Activated gamma-delta T cell (primary cell): ENCODE results near the gene HIBADH.
"Not testable (repeated sequence)": the region's sequence is repeated elsewhere in the genome, so short reads cannot be mapped to it uniquely, and the experiment has no call there.

Experiments used
- DNase-seq: peaks from one replicate; lab custom pipeline; 2025; lab: John Stamatoyannopoulos, UW

HIBADH gene

DNA sequence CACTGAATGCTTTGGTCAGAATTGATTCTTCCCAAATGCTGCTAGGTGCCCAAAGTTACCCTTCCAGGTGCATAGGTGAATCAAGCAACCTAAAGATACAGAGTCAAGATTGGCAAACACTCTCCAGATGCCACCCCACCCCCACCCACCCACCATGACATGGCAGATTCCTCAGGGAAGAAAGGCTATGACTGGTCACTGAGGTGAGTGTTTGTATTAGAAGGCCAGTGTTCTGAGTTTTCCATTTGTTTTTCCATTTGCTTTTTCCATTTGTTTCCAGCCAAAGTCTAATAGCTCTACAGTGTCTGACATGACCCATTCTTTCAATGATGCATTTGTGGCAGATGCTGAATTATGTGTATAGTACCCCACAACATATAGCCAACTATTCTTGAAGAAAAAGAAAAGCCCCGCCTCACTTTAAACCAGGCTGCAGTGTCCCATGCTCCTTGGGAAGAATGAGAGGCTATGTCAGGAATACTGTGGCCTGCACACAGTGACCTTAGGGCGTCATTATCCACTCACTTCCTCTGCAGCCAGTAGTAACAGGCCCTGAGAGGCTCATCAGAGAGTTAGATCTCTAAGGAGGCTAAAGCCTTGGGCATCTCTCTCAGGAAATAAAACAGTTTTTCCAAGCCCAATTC, 16.1 kb upstream of the HIBADH start:
- DNase-seq: no peak

DNA sequence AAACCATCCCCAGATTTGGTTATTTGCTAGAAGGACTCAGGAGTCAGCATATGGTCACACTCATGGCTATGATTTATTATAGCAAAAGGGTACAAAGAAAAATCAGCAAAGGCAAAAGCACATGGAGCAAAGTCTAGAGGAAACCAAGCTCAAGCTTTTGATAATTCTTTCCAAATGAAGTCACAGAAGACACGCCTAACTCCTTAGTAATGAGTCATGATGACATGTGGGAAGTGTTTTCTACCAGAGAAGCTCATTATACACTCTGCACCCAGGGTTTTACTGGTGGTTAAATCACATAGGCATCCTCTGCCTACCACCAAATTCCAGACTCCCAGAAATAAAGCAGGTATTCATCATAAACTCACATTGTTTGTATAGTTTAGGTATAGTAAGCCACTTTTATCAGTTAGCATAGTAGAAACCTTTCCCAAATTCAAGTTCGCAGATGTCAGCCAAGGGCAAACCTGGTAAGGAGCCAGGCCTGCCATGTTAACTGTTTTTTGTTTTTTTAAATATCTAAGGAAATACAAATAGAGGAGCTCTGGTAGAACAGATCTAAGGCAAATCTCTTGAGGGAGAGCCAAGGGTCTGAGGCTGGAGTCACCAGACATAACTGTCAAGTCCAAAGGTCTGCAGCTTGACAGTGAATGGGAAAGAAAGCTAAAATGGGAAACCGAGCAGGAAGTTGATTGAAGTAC, 15.4 kb upstream of the HIBADH start:
- DNase-seq: no peak

DNA sequence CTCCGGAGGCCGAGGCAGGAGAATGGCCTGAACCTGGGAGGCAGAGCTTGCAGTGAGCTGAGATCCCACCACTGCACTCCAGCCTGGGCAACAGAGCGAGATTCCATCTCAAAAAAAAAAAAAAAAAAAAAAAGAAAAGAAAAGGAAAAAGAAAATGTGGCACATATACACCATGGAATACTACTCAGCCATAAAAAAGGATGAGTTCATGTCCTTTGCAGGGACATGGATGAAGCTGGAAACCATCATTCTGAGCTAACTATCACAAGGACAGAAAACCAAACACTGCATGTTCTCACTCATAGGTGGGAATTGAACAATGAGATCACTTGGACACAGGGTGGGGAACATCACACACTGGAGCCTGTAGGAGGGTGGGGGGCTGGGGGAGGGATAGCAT, 11.4 kb upstream of the HIBADH start:
- not testable (repeated sequence) for DNase-seq

DNA sequence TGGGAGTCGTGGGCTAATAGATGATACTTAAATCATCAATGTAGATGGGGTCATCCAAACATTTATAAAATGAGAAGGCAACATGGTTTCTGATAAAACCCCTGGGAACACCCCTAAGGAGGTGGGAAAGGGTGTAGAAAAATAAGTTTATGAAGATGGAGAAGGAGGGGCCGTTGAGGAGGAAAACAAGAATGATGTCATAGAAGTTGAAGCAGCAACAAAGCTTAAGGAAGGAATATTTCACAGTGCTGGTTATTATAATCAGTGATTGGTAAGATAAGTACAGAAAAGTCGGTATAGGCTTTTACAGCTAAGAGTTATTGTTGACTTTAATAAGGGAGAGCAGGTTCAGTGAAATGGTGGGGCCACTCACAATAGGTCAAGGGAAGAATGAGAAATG, 9.0 kb upstream of the HIBADH start:
- DNase-seq: no peak

DNA sequence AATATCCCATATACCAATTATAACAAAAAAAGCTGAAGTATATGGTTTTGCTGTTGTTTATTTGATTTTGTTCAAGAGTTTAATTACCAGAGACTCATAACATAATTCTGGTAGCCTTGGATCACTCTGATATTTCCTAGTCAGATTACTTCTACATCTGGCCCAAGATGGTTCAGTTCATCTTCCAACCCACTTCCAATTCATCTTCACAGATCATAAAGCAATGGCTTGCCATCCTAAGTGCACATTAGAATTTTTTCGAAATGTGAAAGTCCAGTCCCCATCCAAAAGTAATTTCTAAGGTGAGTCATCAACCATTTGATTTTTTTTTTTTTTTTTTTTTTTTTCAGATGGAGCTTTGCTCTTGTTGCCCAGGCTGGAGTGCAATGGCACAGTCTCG, 8.0 kb upstream of the HIBADH start:
- DNase-seq: no peak

DNA sequence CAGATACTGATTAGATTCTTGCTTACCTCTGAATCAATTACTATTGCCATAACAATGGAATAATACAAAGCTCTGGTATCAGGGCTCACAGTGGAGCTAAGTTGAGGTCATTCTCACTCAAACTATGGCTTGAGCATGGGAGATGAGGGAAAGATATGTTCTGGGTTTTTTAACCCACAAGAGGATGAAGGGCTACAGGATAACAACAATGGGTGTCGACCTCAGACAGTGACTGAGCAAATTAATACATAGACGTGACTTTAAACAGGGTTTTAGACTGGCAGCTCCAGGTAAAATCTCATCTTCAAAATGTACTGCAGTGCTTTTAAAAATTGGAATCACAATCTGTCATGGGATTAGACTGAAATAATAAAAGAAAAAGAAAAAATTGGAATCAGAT, 7.5 kb upstream of the HIBADH start:
- DNase-seq: no peak

DNA sequence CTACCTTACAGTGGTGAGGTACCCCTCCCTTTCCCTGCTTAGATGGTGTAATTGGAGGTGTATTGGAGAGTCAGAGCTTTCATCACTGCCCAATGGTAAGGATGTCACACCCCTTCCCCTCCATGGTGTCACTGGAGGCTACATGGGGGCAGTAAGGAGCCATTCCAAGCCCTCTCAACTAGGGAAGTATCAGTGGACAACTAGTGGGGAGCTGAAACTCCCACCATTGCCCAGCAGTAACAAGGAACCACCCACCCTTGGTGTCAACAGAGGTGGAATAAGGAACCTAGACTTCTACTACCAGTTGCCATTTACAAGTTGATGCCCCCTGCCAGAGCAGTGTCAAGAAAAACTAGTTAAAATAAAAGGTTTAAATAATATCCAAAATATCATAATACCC, 2.8 kb upstream of the HIBADH start:
- DNase-seq: no peak

DNA sequence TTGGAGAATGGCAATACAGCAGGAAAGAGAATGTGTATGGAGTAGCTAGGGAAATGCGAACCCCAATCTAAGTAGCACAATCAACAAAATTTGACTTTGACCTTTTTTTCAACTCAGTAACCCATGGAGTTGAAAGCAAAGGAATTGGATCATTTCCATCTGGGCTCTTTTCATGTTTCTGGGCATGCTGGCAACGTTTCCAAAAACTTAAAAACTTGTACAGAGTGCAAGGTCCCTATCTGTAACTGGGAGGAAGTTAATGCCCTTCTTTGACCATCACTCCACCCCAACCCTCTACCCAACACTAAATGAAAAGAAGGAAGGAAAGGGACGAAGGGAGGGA, 1.3 kb upstream of the HIBADH start:
- DNase-seq: no peak

DNA sequence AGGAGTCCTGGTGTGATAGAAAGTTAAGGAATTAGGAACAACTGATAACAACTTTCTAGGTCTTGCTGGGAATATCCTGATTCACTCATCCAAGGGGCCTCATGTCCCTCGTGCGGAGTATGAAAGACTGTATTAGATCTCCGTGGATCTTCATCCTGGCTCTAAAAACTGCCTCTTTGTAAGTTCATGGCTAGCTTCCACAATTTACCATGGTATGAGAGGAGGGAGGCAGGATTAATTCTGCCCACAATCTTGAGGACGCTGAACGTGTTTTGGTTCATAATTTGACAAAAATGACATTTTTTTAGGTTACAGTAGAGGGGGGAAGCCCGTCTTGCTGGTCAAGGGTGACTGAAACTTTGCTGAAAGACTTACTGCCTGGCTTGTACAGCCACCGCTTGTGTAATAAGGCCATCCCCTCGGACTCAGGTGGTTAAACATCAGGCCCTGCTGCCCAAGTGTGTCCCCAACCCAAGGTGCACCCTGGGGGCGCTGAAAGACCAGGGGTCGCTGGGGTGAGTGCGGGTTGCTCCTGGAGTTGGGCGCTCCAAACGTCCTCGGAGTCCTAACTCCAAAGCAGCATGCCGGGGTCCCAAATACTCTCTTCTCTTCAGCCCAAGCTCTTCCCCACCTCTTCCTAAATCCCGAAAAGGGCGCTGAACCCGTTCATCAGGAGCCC, 733 bp downstream of the HIBADH start:
- DNase-seq: peak; percentile 7

DNA sequence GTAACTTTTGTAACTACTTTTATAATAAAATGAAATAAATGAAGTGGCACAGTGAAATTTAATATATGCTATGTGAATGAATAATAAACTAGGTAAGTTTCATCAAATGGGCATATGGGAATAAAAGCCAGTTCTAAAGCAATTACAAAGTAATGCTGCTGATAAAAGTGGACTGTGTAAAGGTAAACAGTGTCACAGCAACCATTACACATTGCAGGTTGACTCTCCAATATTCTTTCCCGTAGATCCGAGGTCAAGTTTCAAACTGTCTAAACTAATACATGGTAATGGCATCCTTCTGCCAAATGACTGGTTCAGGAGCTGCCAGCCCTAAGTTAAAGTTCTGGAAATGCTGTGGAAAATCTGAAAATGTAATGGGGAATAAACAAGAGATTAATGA, 6.0 kb downstream of the HIBADH start:
- DNase-seq: no peak

DNA sequence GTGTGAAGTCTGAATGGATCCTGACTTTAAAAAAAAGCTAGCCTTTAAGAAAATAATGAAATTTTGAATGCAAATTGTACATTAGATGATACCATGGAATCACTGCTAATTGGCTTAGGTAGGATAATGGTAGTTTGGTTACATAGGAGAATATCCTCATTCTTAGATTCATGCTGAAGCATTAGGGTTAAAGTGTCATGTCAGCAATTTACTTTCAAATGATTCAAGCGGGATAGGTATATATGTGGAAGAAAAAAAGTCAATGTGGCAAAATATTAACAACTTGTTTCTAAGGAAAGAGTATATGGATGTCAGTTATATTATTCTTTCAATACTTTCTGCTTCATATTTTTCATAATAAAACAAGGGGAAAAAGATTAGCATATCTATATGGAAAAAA, 7.5 kb downstream of the HIBADH start:
- DNase-seq: no peak

DNA sequence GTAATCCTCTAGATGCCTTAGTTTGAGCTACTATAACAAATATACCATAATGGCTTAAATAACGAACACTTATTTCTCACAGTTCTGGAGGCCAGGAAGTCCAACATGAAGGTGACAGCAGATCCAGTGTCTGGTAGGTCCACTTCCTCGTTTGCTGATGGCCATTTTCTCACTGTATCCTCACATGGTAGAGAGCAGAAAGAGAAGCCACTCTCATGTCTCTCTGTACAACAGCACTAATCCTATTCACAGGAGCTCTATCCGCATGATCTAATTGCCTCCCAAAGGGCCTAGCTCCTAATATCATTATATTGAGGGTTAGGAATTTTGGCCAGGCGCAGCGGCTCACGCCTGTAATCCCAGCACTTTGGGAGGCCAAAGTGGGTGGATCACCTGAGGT, 10.2 kb downstream of the HIBADH start:
- no peak for DNase-seq

DNA sequence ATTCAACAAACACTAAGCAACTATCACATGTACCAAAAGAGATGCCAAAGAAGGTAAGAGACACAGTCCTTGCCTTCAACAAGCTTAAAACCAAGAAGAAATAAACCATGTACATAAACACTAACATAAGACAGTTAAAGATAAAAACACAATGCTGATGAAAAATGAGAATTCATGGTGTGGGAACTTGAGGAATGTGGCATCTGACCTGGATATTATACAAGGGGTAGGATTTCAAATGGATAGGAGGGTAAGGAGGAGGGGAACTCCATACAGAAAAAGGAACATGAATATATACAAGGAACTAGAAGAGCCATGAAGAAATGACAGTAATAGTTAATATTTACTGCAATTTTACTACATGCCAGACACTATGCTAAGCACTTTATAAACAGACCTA, 11.0 kb downstream of the HIBADH start:
- no peak for DNase-seq

DNA sequence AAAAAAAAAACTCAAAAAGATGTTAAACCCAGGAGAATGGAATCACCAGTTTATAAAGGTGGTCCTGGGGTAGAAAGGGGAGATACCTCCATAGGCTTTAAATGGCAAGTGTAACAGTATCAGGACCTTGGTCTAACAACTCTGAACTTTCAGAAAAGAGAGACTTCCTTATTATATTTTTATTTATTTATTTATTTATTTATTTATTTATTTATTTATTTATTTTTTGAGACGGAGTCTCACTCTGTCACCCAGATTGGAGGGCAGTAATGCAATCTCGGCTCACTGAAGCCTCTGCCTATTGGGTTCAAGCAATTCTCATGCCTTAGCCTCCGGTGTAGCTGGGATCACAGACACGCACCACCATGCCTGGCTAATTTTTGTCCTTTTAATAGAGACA, 12.4 kb downstream of the HIBADH start:
- no peak for DNase-seq

DNA sequence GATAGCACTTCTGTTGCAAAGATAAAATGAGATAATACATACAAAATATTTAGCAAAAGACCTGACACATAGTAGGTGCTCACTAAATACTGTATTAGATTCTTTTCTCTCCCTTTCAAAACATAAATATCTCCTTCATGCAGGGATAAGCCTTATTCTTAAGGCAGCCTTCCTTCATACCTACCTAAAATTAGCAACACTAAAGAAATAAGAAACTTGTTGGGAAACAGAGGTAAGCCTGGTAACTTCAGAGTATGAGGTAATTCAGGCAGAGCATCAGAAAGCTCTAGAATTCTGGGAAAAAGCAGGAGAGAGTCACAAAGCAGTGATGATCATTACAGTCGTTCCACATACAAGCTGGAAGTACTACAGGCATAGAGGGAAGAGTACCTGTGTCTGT, 15.2 kb downstream of the HIBADH start:
- DNase-seq: no peak

DNA sequence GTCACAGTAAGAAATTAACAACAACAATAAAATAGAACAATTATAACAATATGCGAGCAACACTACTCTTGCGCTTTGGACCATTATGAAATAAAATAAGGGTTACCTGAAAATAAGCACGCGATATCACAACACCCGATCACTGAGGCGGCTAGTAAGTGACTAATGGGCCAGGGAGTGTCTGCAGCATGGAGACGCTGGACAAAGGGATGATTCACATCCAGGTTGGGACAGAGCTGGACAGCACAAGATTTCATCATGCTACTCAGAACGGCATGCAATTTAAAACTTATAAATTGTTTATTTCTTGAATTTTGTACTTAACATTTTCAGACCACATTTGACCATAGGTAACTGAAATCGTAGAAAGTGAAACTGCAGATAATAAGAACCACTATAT, 15.6 kb downstream of the HIBADH start:
- no peak for DNase-seq

DNA sequence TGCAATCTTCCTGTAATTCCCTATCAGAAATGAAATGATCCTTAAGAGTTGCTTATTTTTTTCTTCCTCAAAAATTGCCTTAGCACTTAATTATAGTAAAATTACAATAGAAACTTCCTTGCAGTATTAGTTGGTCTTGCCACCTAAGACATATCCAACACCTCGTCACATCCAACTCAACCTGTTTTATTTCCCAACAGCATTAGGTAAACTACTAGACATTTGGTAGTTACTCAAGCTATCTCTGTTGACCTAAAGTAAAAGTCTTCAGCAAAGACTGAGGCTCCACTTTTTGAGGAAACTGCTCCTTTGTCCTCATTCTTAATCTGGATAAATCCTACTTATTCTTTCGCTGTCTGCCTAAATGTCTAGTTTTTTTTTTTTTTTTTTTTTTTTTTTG, 20.4 kb downstream of the HIBADH start:
- DNase-seq: no peak

DNA sequence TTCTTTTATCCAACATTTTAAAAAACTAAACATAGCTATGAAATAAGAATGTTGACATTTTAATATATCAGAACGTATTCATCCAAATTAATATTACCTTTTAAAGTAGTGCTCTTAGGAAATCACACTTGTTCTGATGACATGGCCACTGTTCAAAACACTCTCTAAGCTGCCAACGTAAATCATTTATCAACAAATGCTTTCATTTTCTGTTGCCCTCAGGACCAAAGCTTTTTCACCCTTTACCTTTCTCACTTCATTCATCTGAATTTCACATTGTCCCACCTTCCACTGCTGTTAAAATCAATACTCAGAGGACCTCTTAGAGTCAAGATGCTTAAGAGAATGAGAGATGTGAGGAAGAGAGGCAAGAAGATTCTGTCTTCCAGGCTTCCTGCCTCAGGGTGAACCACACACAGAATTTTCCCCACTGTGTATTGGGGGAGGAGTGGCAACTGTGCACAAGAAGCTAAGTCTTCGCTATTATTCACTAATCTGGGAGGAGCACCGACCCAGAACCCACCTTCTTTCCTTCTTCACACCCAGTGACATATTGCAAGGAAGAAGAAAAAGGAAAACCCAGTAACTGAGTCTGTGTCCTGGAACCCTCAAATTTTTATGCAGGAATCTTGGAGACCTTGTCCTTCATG, 21.0 kb downstream of the HIBADH start:
- no peak for DNase-seq

DNA sequence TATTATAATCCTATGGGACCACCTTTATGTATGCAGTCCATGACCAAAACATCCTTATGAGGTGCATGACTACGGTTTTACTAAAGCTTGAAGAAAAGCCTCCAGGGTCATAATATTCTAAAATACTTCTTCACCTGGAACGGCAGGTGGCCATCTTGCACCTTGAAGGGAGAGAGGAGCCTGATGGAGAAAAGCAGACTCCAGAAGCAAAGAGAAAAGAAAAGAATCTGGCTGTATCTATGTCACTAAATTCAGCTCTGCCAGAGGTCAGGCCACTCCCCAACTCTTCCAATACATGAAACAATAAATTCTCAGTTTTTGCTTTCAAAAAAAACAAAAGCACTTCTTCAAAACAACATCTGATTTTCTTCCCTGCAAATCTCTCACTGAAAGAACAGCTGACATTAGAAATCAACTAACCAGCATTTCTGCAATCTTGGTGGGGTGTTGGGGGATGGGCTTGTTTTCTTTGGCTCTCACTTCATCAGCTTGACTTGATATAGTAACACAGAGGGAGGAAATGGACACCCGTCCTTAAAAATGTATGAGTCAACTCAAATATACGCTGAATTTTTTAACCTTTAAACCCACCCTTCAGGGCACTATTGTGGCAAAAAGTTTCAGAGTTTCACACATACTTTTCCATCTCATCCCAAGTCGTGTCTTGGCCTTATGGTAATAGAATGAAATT, 21.7 kb downstream of the HIBADH start:
- DNase-seq: no peak

DNA sequence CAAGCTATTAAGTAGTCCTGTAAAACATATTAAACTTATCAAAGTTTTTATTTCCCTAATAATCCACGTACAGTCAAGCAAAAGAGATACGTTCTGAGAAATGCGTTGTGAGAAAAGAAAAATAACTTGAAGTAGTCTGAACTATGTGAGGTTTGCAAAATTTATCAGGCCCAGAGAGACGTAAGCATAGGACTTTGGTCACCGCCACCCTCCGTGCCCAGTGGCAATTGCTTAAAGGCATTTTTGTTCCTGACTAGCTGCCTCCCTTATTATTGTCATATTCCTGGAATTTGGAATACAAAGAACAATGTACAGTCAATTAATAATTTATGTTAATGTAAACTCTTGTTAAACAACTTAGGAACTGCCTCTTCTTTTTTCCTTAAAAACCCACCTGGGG, 22.8 kb downstream of the HIBADH start:
- no peak for DNase-seq

DNA sequence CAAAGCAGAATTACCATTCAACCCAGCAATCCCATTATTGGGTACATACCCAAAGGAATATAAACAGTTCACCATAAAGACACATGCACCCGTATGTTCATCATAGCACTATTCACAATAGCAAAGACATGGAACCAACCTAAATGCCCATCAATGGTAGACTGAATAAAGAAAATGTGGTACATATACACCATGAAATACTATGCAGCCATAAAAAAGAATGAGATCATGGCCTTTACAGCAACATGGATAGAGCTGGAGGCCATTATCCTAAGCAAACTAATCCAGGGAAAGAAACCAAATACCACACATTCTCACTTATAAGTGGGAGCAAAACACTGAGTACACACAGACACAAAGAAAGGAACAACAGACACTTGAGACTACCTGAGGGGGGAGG, 23.6 kb downstream of the HIBADH start:
- not testable (repeated sequence) for DNase-seq

DNA sequence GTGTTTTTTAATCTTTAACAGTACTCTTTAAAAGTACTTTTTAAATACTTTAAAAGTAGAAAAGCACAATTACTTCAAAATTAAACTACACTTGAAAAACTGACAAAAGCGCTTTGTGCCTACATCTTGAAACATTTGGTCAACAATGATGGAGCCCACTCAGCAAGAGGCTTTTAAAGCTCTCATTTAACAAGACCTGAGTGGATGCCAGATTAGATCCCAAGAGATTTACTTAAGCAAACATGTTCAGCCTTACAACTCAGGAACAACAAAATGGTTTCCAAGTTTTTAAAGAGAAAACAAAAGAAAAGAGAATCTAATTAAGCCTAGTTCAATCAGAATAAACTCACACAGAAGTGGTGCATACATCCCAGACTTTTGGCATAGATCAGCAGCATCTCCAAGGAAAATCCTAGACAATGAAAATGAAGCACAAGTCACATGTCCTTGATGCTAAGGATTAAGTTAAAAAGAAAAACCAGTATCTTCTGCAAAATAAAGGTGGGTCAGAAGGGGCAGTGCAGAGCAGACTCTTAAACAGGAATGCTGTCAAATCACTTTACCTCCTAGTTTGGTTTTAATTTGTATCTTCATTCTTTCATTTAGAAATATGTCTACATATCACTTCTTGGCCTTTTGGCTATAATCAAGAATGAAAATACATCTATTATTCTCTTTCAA, 26.2 kb downstream of the HIBADH start:
- DNase-seq: no peak
